ENCODE measurements around the gene OTUD1. TPM values are rescaled to one million over a fixed set of nuclear protein-coding genes. Genes with fewer than 3 reads are reported as not detected.

OTUD1 gene
- polyA plus RNA-seq, 1 donor from 2014 or later: 6.0 TPM

- Histone ChIP-seq H3K27me3 (ENCODE audit: insufficient read depth, low read depth, low read length) (no peaks in the 10 kb centered on the region), H4K20me1 (ENCODE audit: insufficient read depth) (no peaks in the 10 kb centered on the region), H3K4me3 (ENCODE audit: low read length) (no peak overlapping the region), H3K9ac (ENCODE audit: low read length) (no peak overlapping the region), H3K36me3 (ENCODE audit: insufficient read depth, low read length) (no peaks in the 10 kb centered on the region), H3K9me3 (ENCODE audit: low read length) (no peaks in the 10 kb centered on the region), H3K9me2 (ENCODE audit: insufficient read depth, low read length) (no peaks in the 10 kb centered on the region), H3K27ac (ENCODE audit: low read length) (no peak overlapping the region), H2AFZ (ENCODE audit: low read depth, low read length) (no peak overlapping the region), H3K79me2 (replicated peaks; ENCODE audit: insufficient read depth, low read length) (no peaks in the 10 kb centered on the region), H3K4me2 (ENCODE audit: low read length) (no peak overlapping the region), H3F3A (ENCODE audit: insufficient read depth, low read length, poor library complexity, severe bottlenecking) (no peaks in the 10 kb centered on the region)
- TF ChIP-seq TAF1 (IDR thresholded peaks at IDR 0.05; ENCODE audit: low read depth) (no peak), MXI1 (conservative IDR thresholded peaks at IDR 0.05; ENCODE audit: poor library complexity, severe bottlenecking) (no peak), SMC3 (conservative IDR thresholded peaks at IDR 0.05; ENCODE audit: poor library complexity) (no peak), REST (IDR thresholded peaks at IDR 0.05; ENCODE audit: borderline replicate concordance) (no peak), POLR2AphosphoS5 (IDR thresholded peaks at IDR 0.05) (no peak), EZH2 (IDR thresholded peaks at IDR 0.05; ENCODE audit: borderline replicate concordance, insufficient read depth, low read length, poor library complexity, severe bottlenecking) (no peak), EP300 (conservative IDR thresholded peaks at IDR 0.05; ENCODE audit: poor library complexity, severe bottlenecking) (no peak), RAD21 (conservative IDR thresholded peaks at IDR 0.05) (no peak)
- TF ChIP-seq, protein P1, sequence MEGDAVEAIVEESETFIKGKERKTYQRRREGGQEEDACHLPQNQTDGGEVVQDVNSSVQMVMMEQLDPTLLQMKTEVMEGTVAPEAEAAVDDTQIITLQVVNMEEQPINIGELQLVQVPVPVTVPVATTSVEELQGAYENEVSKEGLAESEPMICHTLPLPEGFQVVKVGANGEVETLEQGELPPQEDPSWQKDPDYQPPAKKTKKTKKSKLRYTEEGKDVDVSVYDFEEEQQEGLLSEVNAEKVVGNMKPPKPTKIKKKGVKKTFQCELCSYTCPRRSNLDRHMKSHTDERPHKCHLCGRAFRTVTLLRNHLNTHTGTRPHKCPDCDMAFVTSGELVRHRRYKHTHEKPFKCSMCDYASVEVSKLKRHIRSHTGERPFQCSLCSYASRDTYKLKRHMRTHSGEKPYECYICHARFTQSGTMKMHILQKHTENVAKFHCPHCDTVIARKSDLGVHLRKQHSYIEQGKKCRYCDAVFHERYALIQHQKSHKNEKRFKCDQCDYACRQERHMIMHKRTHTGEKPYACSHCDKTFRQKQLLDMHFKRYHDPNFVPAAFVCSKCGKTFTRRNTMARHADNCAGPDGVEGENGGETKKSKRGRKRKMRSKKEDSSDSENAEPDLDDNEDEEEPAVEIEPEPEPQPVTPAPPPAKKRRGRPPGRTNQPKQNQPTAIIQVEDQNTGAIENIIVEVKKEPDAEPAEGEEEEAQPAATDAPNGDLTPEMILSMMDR (IDR thresholded peaks at IDR 0.05; ENCODE audit: poor library complexity, severe bottlenecking): no peak
These were observed 21.6 kb upstream of the OTUD1 start for GRCh38 chr10:23417254-23417653.

DNA sequence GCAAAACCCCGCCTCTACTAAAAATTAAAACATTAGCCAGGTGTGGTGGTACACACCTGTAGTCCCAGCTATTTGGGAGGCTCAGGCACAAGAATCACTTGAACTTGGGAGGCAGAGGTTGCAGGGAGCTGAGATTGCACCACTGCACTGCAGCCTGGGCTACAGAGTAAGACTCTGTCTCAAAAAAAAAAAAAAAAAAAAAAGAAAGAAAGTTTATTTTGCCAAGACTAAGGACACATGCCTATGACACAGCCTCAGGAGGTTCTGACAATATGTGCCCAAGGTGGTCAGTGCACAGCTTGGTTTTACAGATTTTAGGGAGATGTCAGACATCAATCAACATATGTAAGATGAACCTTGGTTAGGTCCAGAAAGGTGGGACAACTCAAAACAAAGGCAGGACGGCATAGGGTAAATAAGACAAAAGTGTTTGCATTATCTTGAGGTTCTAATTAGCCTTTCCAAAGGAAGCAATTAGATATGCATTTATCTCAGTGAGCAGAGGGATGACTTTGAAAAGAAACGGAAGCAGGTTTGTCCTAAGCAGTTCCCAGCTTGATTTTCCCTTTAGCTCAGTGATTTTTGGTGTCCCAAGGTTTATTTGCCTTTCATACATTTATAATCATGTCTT lies 20.7 kb upstream of the OTUD1 start:
- Histone ChIP-seq H3K9me2 (ENCODE audit: insufficient read depth, low read length) (no peaks in the 10 kb centered on the region), H3K27ac (ENCODE audit: low read length) (no peak overlapping the region), H3K9me3 (ENCODE audit: low read length) (no peaks in the 10 kb centered on the region), H3K79me2 (replicated peaks; ENCODE audit: insufficient read depth, low read length) (no peaks in the 10 kb centered on the region), H3K9ac (ENCODE audit: low read length) (no peak overlapping the region), H3K4me2 (ENCODE audit: low read length) (no peak overlapping the region), H3K27me3 (ENCODE audit: insufficient read depth, low read depth, low read length) (no peaks in the 10 kb centered on the region), H3F3A (ENCODE audit: insufficient read depth, low read length, poor library complexity, severe bottlenecking) (no peaks in the 10 kb centered on the region), H3K4me3 (ENCODE audit: low read length) (no peak overlapping the region), H4K20me1 (ENCODE audit: insufficient read depth) (no peaks in the 10 kb centered on the region), H3K36me3 (ENCODE audit: insufficient read depth, low read length) (no peaks in the 10 kb centered on the region), H2AFZ (ENCODE audit: low read depth, low read length) (no peak overlapping the region)
- no peak for TF ChIP-seq EZH2 (IDR thresholded peaks at IDR 0.05; ENCODE audit: borderline replicate concordance, insufficient read depth, low read length, poor library complexity, severe bottlenecking)
- no peak for TF ChIP-seq SMC3 (conservative IDR thresholded peaks at IDR 0.05; ENCODE audit: poor library complexity)
- no peak for TF ChIP-seq POLR2AphosphoS5 (IDR thresholded peaks at IDR 0.05)
- TF ChIP-seq, protein P1 (IDR thresholded peaks at IDR 0.05; ENCODE audit: poor library complexity, severe bottlenecking): no peak
- TF ChIP-seq TAF1 (IDR thresholded peaks at IDR 0.05; ENCODE audit: low read depth): no peak
- no peak for TF ChIP-seq MXI1 (conservative IDR thresholded peaks at IDR 0.05; ENCODE audit: poor library complexity, severe bottlenecking)
- TF ChIP-seq EP300 (conservative IDR thresholded peaks at IDR 0.05; ENCODE audit: poor library complexity, severe bottlenecking): no peak
- no peak for TF ChIP-seq RAD21 (conservative IDR thresholded peaks at IDR 0.05)
- TF ChIP-seq REST (IDR thresholded peaks at IDR 0.05; ENCODE audit: borderline replicate concordance): no peak

Measured in neural cell (in vitro differentiated cells).